Measurements from ENCODE around the gene KLK13. TPM values are rescaled to one million over a fixed set of nuclear protein-coding genes. Genes with fewer than 3 reads are reported as not detected.

KLK13 gene
- total and polyA plus RNA-seq, 2 of the 8 experiments (the other 6 are each of a cell fraction or from before 2014, with no cell fraction given): 4.2 to 4.5 TPM

DNA sequence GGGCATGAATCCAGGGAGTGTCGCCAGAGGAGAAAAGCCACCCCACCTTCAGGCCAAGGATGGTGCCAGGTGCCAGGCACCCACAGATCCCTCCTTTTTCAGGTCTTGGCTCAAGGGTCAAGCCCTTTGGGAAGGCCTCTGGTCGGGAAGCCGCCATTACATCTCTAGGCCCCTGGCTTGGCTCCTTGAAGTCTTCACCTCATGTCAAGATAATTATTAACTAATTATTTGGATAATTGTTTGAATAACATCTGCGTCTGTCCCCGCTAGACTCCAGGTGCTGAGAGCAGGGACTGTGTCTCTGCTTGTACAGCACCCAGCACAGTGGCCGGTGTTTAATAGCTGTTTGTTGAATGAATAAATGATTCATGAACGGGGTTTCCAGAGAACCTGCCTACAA lies 1.2 kb downstream of the KLK13 start:
- no peaks in the 10 kb centered on the region for H3K36me3 ChIP-seq (ENCODE audit: control insufficient read depth in 2 of 4, insufficient read depth in 4 of 4, low read length in 3 of 4)
- peaks cover 15% of the 10 kb centered on the region; the same call in 1 of the 2 replicates for H3K23me2 ChIP-seq (ENCODE audit: low read depth, low read length)
- no peak overlapping the region for H4K8ac ChIP-seq (ENCODE audit: extremely low read depth, insufficient read depth, low read length)
- H3K14ac ChIP-seq (ENCODE audit: insufficient read length): no peak overlapping the region
- H4K91ac ChIP-seq (replicated peaks; ENCODE audit: insufficient read length, low read length): no peak overlapping the region
- WGBS, 2 experiments (ENCODE audit: extremely low coverage in 1 of 2, insufficient coverage in 1 of 2, insufficient read length in 1 of 2, insufficient replicate concordance in 2 of 2, low coverage in 1 of 2, low lambda C conversion rate in 2 of 2, missing lambda C conversion rate in 1 of 2): 92% methylated on average over 7 of the region's 7 CpGs; no CpG with 5 or more reads in 1 of the 2 experiments
- no peaks in the 10 kb centered on the region for H4K20me1 ChIP-seq (replicated peaks in 1 of 2; ENCODE audit: control insufficient read depth in 1 of 2, insufficient read depth in 2 of 2, low read length in 2 of 2)
- H2BK15ac ChIP-seq (ENCODE audit: low read length): no peak overlapping the region; the same call in 1 of the 2 replicates
- no peak overlapping the region for H3K23ac ChIP-seq (ENCODE audit: insufficient read length)
- no peaks in the 10 kb centered on the region; a peak in 1 of 7 replicates for H3K27me3 ChIP-seq (replicated peaks in 1 of 4; ENCODE audit: control insufficient read depth in 3 of 4, extremely low read depth in 1 of 4, insufficient read depth in 3 of 4, low read length in 3 of 4)
- no peak overlapping the region for H2AK5ac ChIP-seq (ENCODE audit: low read depth, low read length)
- H3K4me1 ChIP-seq (replicated peaks in 1 of 4; ENCODE audit: control insufficient read depth in 3 of 4, insufficient read depth in 4 of 4, low read length in 3 of 4): peaks cover 0 to 9% (median 1%) of the 10 kb centered on the region in 4 experiments; a peak in 4 of 7 replicates
- no peak overlapping the region for H2BK20ac ChIP-seq (ENCODE audit: low read length)
- H3K79me1 ChIP-seq (ENCODE audit: low read depth, low read length): no peaks in the 10 kb centered on the region
- H2AFZ ChIP-seq (ENCODE audit: low read length): no peak overlapping the region
- H3K79me2 ChIP-seq (ENCODE audit: control insufficient read depth in 1 of 2, insufficient read depth in 2 of 2, low read length in 2 of 2): no peaks in the 10 kb centered on the region
- H2BK12ac ChIP-seq (ENCODE audit: low read depth, low read length): peak overlapping the region; percentile 12; the same call in 1 of the 2 replicates
- no peak overlapping the region for H3K4me3 ChIP-seq (ENCODE audit: extremely low read depth in 1 of 4, insufficient read depth in 2 of 4, low read depth in 3 of 4, low read length in 4 of 4)
- no peak overlapping the region for H4K5ac ChIP-seq (ENCODE audit: insufficient read length, low read depth, low read length)
- H3K4ac ChIP-seq (replicated peaks; ENCODE audit: insufficient read length, low read depth, low read length): no peak overlapping the region
- H3K18ac ChIP-seq (ENCODE audit: extremely low read depth, low read length): no peak overlapping the region
- ChIA-PET CTCF (ENCODE audit: partially characterized antibody) (interaction anchor here (0.6 to 1.2 kb wide), 3 partner anchors 47 to 340 kb away, joined by 3 read pairs; no protein-coding TSS in a partner anchor), POLR2A (ENCODE audit: partially characterized antibody) (no interaction called here)
- no peak overlapping the region for H3K27ac ChIP-seq (ENCODE audit: low read depth, low read length)
- no peak overlapping the region for H3K9ac ChIP-seq (replicated peaks in 1 of 4; ENCODE audit: extremely low read depth in 1 of 4, low read depth in 3 of 4, low read length in 3 of 4)
- H2BK5ac ChIP-seq (ENCODE audit: low read depth, low read length): no peak overlapping the region
- no peak overlapping the region for H2BK120ac ChIP-seq (replicated peaks; ENCODE audit: low read depth, low read length)
- H3K56ac ChIP-seq (replicated peaks; ENCODE audit: insufficient read length, low read depth, low read length): no peak overlapping the region
- no peak for FAIRE-seq
- H3K4me2 ChIP-seq (ENCODE audit: insufficient read depth in 1 of 2, low read depth in 2 of 2, low read length in 2 of 2): no peak overlapping the region; a peak in 1 of 4 replicates
- DNase-seq (ENCODE audit: low read depth in 1 of 2, low spot score in 2 of 2): no peak
- no peaks in the 10 kb centered on the region for H3K9me3 ChIP-seq (ENCODE audit: insufficient read depth in 2 of 2, low read depth in 1 of 2, low read length in 1 of 2)
- TF ChIP-seq RFX5 (IDR thresholded peaks at IDR 0.05; ENCODE audit: borderline replicate concordance, low read depth, low read length) (no peak), EP300 (IDR thresholded peaks at IDR 0.05; ENCODE audit: borderline replicate concordance in 1 of 2, low read depth in 2 of 2, low read length in 2 of 2) (no peak)
